ENCODE data around the gene FAM174C. TPM values are rescaled to one million over a fixed set of nuclear protein-coding genes. Genes with fewer than 3 reads are reported as not detected.
A peak's percentile ranks its signal among the peaks of the same experiment; 100 is the strongest.

Gene FAM174C
- total RNA-seq, 1 experiment from 2014 or later = 110 TPM

- H3K9me2 ChIP-seq (replicated peaks; ENCODE audit: low read length) = no peaks in the 10 kb centered on the region
- peak overlapping the region; percentile 85 for H3K9ac ChIP-seq (ENCODE audit: low read length)
- intact Hi-C loops (cut with micrococcal nuclease) = loop anchor here (1.0 to 10.0 kb wide), 2 partner anchors 17 to 85 kb away; a partner anchor contains a TSS
- H3K4me2 ChIP-seq (ENCODE audit: low read length) = peak overlapping the region; percentile 98
- H3K36me3 ChIP-seq (ENCODE audit: low read depth, low read length) = peaks cover 6% of the 10 kb centered on the region; the same call in 1 of the 2 replicates
- peak overlapping the region; percentile 71 for H3K4me3 ChIP-seq (ENCODE audit: low read length)
- POLR2A ChIA-PET (ENCODE audit: unreplicated experiment) = interaction anchor here (0.6 to 1.2 kb wide), 10 partner anchors 11 to 496 kb away, joined by 3 to 29 read pairs (median 10); partner anchors contain the start of gene SBNO2
- TF ChIP-seq CTCF (conservative IDR thresholded peaks at IDR 0.05; ENCODE audit: low read depth, low read length) (no peak), EZH2 (IDR thresholded peaks at IDR 0.05; ENCODE audit: low read length, unreplicated experiment) (no peak), EZH2phosphoT487 (IDR thresholded peaks at IDR 0.05; ENCODE audit: borderline replicate concordance, low read length) (no peak)
- peak overlapping the region; percentile 26; the same call in 1 of the 2 replicates for H2AFZ ChIP-seq (ENCODE audit: low read length)
- no peaks in the 10 kb centered on the region for H4K20me1 ChIP-seq (ENCODE audit: low read length)
- no peaks in the 10 kb centered on the region for H3F3A ChIP-seq (ENCODE audit: low read length, unreplicated experiment)
- H3K9me3 ChIP-seq (ENCODE audit: low read length) = no peaks in the 10 kb centered on the region
- CTCF ChIA-PET = interaction anchor here (1.0 to 1.2 kb wide), 2 partner anchors 17 to 26 kb away, joined by 4 to 16 read pairs; no protein-coding TSS in a partner anchor
- no peaks in the 10 kb centered on the region for H3K27me3 ChIP-seq (ENCODE audit: low read length)
- ATAC-seq = peak; percentile 3
- H3K79me2 ChIP-seq (ENCODE audit: low read length) = peaks cover 51% of the 10 kb centered on the region
- BruUV-seq (replicated peaks) = TSS peak; percentile 70
- peak; percentile 78 for DNase-seq
- H3K27ac ChIP-seq (ENCODE audit: low read length) = peak overlapping the region; percentile 94
- peaks cover 76% of the 10 kb centered on the region for H3K4me1 ChIP-seq (ENCODE audit: insufficient read depth, low read length)
Measured at GRCh38 chr19:1269478-1270212, 5.7 kb upstream of the FAM174C start.

- no TSS peak for BruUV-seq (replicated peaks)
- H2AFZ ChIP-seq (ENCODE audit: low read length) = 0 out of 2 replicates have a peak overlapping the region, but pooled peaks have one; percentile 26
- peaks cover 56% of the 10 kb centered on the region for H3K79me2 ChIP-seq (ENCODE audit: low read length)
- H3K27ac ChIP-seq (ENCODE audit: low read length) = peak overlapping the region; percentile 94
- H3K9me3 ChIP-seq (ENCODE audit: low read length) = no peaks in the 10 kb centered on the region
- H4K20me1 ChIP-seq (ENCODE audit: low read length) = no peaks in the 10 kb centered on the region
- ATAC-seq = no peak
- H3K4me1 ChIP-seq (ENCODE audit: insufficient read depth, low read length) = peaks cover 74% of the 10 kb centered on the region
- no peaks in the 10 kb centered on the region for H3F3A ChIP-seq (ENCODE audit: low read length, unreplicated experiment)
- TF ChIP-seq EZH2phosphoT487 (IDR thresholded peaks at IDR 0.05; ENCODE audit: borderline replicate concordance, low read length) (no peak), CTCF (conservative IDR thresholded peaks at IDR 0.05; ENCODE audit: low read depth, low read length) (no peak), EZH2 (IDR thresholded peaks at IDR 0.05; ENCODE audit: low read length, unreplicated experiment) (no peak)
- CTCF ChIA-PET = no interaction called here
- POLR2A ChIA-PET (ENCODE audit: unreplicated experiment) = no interaction called here
- no peaks in the 10 kb centered on the region for H3K9me2 ChIP-seq (replicated peaks; ENCODE audit: low read length)
- H3K4me2 ChIP-seq (ENCODE audit: low read length) = peak overlapping the region; percentile 98
- peak; percentile 51 for DNase-seq
- H3K36me3 ChIP-seq (ENCODE audit: low read depth, low read length) = peaks cover 6% of the 10 kb centered on the region; the same call in 1 of the 2 replicates
- H3K4me3 ChIP-seq (ENCODE audit: low read length) = peak overlapping the region; percentile 71
- H3K27me3 ChIP-seq (ENCODE audit: low read length) = no peaks in the 10 kb centered on the region
- H3K9ac ChIP-seq (ENCODE audit: low read length) = peak overlapping the region; percentile 85
- intact Hi-C loops (cut with micrococcal nuclease) = loop anchor here (10.0 kb wide), 1 partner anchor 84 kb away; a partner anchor contains a TSS
Measured at GRCh38 chr19:1270213-1270853, 5.0 kb upstream of the FAM174C start.
